SU-DHL-6 (cell line): ENCODE data around the gene QPCTL.

Experiments
- H2AFZ ChIP-seq: fragments of 200-600 bp; sonication (generic); 2 replicates; pipeline ENCODE4 v1.6.1; 2014; ENCODE audit warnings: low read depth, mild to moderate bottlenecking, moderate library complexity, mixed read lengths, antibody characterized with exemption, low read length; ENCODE audit not compliant: severe bottlenecking
- H3F3A ChIP-seq: fragments of 200-600 bp; shearing (Covaris generic); 2 replicates; pipeline ENCODE4 v1.6.0; 2016; ENCODE audit warnings: antibody characterized with exemption, mild to moderate bottlenecking; ENCODE audit not compliant: insufficient read depth
- H3K27ac ChIP-seq: fragments of 200-600 bp; sonication (generic); 2 replicates; pipeline ENCODE4 v1.5.1; 2016; ENCODE audit warnings: low read depth, mild to moderate bottlenecking, low read length, moderate library complexity, mixed read lengths
- H3K27me3 ChIP-seq: fragments of 200-600 bp; sonication (generic), shearing (Covaris generic); 2 replicates; pipeline ENCODE4 v1.6.0; 2014; ENCODE audit warnings: mild to moderate bottlenecking, low read length
- H3K36me3 ChIP-seq: fragments of 200-600 bp; sonication (generic); 2 replicates; pipeline ENCODE4 v1.6.1; 2014; ENCODE audit warnings: mild to moderate bottlenecking, low read length, mixed read lengths
- H3K4me2 ChIP-seq: fragments of 300-600, 200-600 bp; shearing (Covaris generic), sonication (generic); 2 replicates; pipeline ENCODE4 v1.6.0; 2014; ENCODE audit warnings: low read length, low read depth, mild to moderate bottlenecking; ENCODE audit not compliant: poor library complexity, severe bottlenecking
- H3K4me3 ChIP-seq: fragments of 200-600 bp; sonication (generic); 2 replicates; pipeline ENCODE4 v1.5.1; 2014; ENCODE audit warnings: antibody characterized with exemption, low read length, mild to moderate bottlenecking, mixed read lengths; ENCODE audit not compliant: insufficient read depth, poor library complexity, severe bottlenecking
- H3K79me2 ChIP-seq: fragments of 200-600 bp; sonication (generic); 2 replicates; pipeline ENCODE4 v1.6.1; 2014; ENCODE audit warnings: mild to moderate bottlenecking, low read length, moderate library complexity; ENCODE audit not compliant: insufficient read depth
- H3K9ac ChIP-seq: fragments of 200-600 bp; sonication (generic); 2 replicates; pipeline ENCODE4 v1.7.0; 2014; ENCODE audit warnings: mild to moderate bottlenecking, low read length
- H3K9me2 ChIP-seq: fragments of 200-600 bp; sonication (generic); replicated peaks from 2 replicates; pipeline ENCODE4 v1.6.1; 2014; ENCODE audit warnings: low read length; ENCODE audit not compliant: insufficient read depth
- H3K9me3 ChIP-seq: fragments of 200-600 bp; sonication (generic); 2 replicates; pipeline ENCODE4 v1.6.1; 2014; ENCODE audit warnings: low read length, mixed read lengths; ENCODE audit not compliant: insufficient read depth
- H4K20me1 ChIP-seq: fragments of 200-600 bp; sonication (generic); 2 replicates; pipeline ENCODE4 v1.6.1; 2014; ENCODE audit warnings: low read depth, mild to moderate bottlenecking, antibody characterized with exemption, low read length, moderate library complexity, mixed read lengths
- CTCF ChIP-seq: fragments of 200-600 bp; sonication (generic); IDR thresholded peaks from one replicate; pipeline ENCODE4 v1.5.1; 2017; ENCODE audit warnings: antibody characterized with exemption, mild to moderate bottlenecking, low read length, moderate library complexity; ENCODE audit not compliant: insufficient read depth, poor library complexity, severe bottlenecking
- EZH2phosphoT487 ChIP-seq: fragments of 200-600 bp; sonication (generic), shearing (Covaris generic); conservative IDR thresholded peaks from 2 replicates; pipeline ENCODE4 v1.6.1; 2018; ENCODE audit warnings: mild to moderate bottlenecking, antibody characterized with exemption, low read length, moderate library complexity, mixed read lengths

Gene QPCTL

DNA sequence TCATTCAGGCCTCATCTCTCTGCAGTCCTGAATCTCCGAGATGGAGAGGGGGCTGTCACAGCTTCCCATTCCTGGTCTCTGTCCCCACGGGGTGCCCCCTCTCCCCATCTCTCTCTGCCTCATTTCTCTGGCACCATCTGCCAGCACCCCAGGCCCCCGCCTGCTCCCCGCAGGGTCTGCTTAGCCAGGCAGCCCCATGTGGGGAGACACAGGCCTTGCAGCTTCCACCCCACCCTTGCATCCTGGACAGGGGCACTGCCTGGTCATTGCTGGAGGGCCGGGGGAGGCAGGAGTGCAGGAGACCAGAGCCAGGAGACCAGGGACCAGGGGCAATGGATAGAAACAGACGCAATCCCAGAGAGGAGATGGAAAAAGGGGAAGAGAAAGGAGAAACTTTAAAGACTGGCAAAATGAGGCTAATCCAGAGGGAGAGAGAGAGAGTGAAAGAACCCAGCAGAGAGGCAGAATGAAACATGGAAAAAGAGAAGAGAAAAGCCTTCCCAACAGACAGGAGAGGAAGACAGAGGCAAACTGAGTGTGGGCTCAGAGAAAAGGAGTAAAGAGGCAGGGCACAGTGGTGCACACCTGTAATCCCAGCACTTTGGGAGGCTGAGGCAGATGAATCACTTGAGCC, 33.3 kb upstream of the QPCTL start:
- Histone ChIP-seq H2AFZ (no peak overlapping the region), H3K79me2 (no peaks in the 10 kb centered on the region), H3K27ac (no peak overlapping the region), H3K4me2 (no peak overlapping the region), H3K9me2 (no peaks in the 10 kb centered on the region), H3K27me3 (no peaks in the 10 kb centered on the region), H4K20me1 (no peaks in the 10 kb centered on the region), H3K9ac (no peak overlapping the region), H3K9me3 (no peaks in the 10 kb centered on the region), H3F3A (no peaks in the 10 kb centered on the region), H3K4me3 (no peak overlapping the region), H3K36me3 (no peaks in the 10 kb centered on the region)
- TF ChIP-seq EZH2phosphoT487 (no peak), CTCF (no peak)

DNA sequence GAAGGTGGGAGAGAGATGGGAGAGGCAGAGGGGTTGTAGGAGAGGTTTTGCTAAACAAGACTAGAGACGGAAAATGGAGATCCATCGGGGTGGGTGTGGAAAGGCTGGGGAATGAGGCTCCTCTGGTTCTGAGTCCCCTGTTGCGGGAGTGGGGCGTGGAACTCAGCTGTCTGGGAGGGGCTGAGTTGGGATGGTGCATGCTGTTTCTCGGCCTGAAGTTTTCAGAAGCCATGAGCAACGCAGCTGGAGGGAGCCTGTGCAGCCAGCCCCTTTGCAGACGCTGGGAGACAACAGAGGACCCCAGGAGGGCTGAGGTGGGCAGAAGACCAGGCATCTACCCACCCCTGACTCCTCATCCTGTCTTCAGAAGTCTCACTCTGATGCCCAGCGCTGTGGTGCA, 31.8 kb upstream of the QPCTL start:
- H3K27ac ChIP-seq = no peak overlapping the region
- H2AFZ ChIP-seq = no peak overlapping the region
- no peaks in the 10 kb centered on the region for H3K9me2 ChIP-seq

DNA sequence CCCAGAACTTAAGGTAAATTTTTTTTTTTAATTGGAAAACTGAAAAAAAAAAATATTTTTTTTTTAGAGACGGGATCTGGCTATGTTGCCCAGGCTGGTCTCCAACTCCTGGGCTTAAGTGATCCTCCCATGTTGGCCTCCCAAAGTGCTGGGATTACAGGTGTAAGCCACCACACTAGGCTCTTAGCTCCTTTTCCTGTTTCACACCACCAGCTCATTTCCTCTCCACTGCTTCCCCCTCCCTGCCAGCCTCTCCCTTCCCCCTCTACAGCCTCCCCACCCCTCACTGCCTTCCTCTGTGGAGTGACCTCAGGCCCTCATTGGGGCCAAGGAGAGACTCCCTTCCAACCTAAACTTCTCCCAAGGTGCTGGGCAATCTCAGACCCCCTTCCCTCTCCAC, 28.7 kb upstream of the QPCTL start:
- Histone ChIP-seq H2AFZ (no peak overlapping the region), H3K36me3 (no peaks in the 10 kb centered on the region), H3K79me2 (no peaks in the 10 kb centered on the region), H3K9me2 (no peaks in the 10 kb centered on the region), H3K4me2 (no peak overlapping the region), H3K9ac (no peak overlapping the region), H3K4me3 (no peak overlapping the region), H4K20me1 (no peaks in the 10 kb centered on the region), H3K27me3 (no peaks in the 10 kb centered on the region), H3K9me3 (no peaks in the 10 kb centered on the region), H3K27ac (no peak overlapping the region), H3F3A (no peaks in the 10 kb centered on the region)
- TF ChIP-seq EZH2phosphoT487 (no peak), CTCF (no peak)

More for the DNA sequence above, 31.8 kb upstream of the QPCTL start:
- H3K9ac ChIP-seq = no peak overlapping the region
- H3F3A ChIP-seq = no peaks in the 10 kb centered on the region
- no peak overlapping the region for H3K4me3 ChIP-seq
- no peaks in the 10 kb centered on the region for H3K36me3 ChIP-seq
- no peaks in the 10 kb centered on the region for H3K27me3 ChIP-seq
- no peak overlapping the region for H3K4me2 ChIP-seq
- TF ChIP-seq EZH2phosphoT487 (no peak), CTCF (no peak)
- no peaks in the 10 kb centered on the region for H3K9me3 ChIP-seq
- no peaks in the 10 kb centered on the region for H4K20me1 ChIP-seq
- H3K79me2 ChIP-seq = no peaks in the 10 kb centered on the region
